RPMI7951 (cell line): ENCODE results near the gene RTN1. TPM values are rescaled to one million over a fixed set of nuclear protein-coding genes. Genes with fewer than 3 reads are reported as not detected.

Source experiments
- DNase-seq: peaks from one replicate; pipeline ENCODE4 v3.0.0-alpha.2; 2012; ENCODE audit warnings: low read depth
- total RNA-seq: library from RNA; depleted of rRNA; stranded (reverse); fragments of >200 nt; shearing (Covaris generic); gene quantifications from 2 replicates; pipeline ENCODE4 v1.2.3, GENCODE V29; 2014; rRNA removed

Gene RTN1
- total RNA-seq, 1 experiment from 2014 or later: not detected

DNA sequence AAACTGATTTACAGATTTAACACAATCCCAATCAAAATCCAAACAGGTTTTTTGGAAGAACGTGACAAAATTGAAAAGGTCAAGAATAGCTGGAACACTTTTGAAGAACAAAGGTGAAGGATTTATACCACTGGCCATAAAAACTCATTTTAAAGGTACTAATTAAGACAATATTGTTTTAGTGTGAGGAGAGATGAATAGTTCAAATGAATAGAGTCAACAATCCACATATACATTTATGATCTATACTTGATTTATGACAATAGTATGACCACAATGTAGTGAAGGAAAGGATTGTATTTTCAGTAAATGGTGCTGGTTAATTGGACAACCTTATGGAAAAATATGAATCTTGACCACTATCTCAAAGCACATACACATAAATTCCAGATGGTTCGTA lies 323.3 kb downstream of the RTN1 start:
- DNase-seq: no peak

Other genes with a start within 250 kb of the RTN1 start
- gene LRRC9, start 49.4 kb upstream of the RTN1 start, total RNA-seq: not detected in 2 replicates
- 60.2 and 60.6 TPM in 2 replicates for gene PCNX4, start 221.1 kb upstream of the RTN1 start, total RNA-seq